B cell (primary cell): ENCODE data around the gene TCF25. TPM values are rescaled to one million over a fixed set of nuclear protein-coding genes. Genes with fewer than 3 reads are reported as not detected.

ENCODE experiments used
- ATAC-seq: fragments of 200-7000 bp; cut with Tn5 transposase; one replicate; pipeline ENCODE4 v1.10.0; 2021; ENCODE audit warnings: low read depth, mild to moderate bottlenecking, moderate number of reproducible peaks, moderate library complexity
- CTCF ChIA-PET: fragments of 350-600 bp; sonication (Branson Sonifier 250); formaldehyde crosslinking; loops from one replicate; lab custom pipeline; 2021; ENCODE audit warnings: antibody characterized with exemption, inconsistent platforms; lab: Charles Lee
- POLR2A ChIA-PET: fragments of 350-600 bp; sonication (Branson Sonifier 250); formaldehyde crosslinking; loops from one replicate; lab custom pipeline; 2021; ENCODE audit warnings: antibody characterized with exemption; lab: Charles Lee
- DNase-seq: peaks from one replicate; pipeline ENCODE4 v3.0.0; 2013
- H2AFZ ChIP-seq: 2 replicates; pipeline ENCODE4 v1.6.1; 2012; ENCODE audit warnings: mild to moderate bottlenecking, low read depth, low read length; ENCODE audit not compliant: insufficient read depth, poor library complexity, severe bottlenecking
- H3K27ac ChIP-seq, 2 donors: 1 replicate in 1 of 2; 2 replicates in 1 of 2; pipeline ENCODE4 v1.5.1; 2012 to 2013; ENCODE audit warnings: low read length in 2 of 2, mild to moderate bottlenecking in 2 of 2, moderate library complexity in 1 of 2
- H3K27me3 ChIP-seq, 4 experiments: fragments of 200-600 bp in 1 of 4; sonication (generic) in 1 of 4; replicated peaks in 1 of 4; 1 replicate in 2 of 4; 2 replicates in 2 of 4; pipeline versions ENCODE4 v1.6.1 to v1.7.0; 2013 to 2016; ENCODE audit warnings: low read length in 3 of 4, mild to moderate bottlenecking in 2 of 4, mixed read lengths in 1 of 4, moderate library complexity in 1 of 4; ENCODE audit not compliant: insufficient read depth in 4 of 4, control insufficient read depth in 3 of 4; ENCODE audit errors: control extremely low read depth in 1 of 4
- H3K36me3 ChIP-seq, 2 experiments: replicated peaks in 1 of 2; 1 replicate in 1 of 2; 2 replicates in 1 of 2; pipeline versions ENCODE4 v1.6.1 to v1.7.1; 2013; ENCODE audit warnings: low read length in 1 of 2; ENCODE audit not compliant: insufficient read depth in 2 of 2, control insufficient read depth in 1 of 2; ENCODE audit errors: control extremely low read depth in 1 of 2, extremely low read depth in 1 of 2
- H3K4me1 ChIP-seq, 2 donors: fragments of 200-600 bp in 1 of 2; sonication (generic) in 1 of 2; 1 replicate in 1 of 2; 2 replicates in 1 of 2; pipeline versions ENCODE4 v1.5.1 to v1.6.1; 2013 to 2017; ENCODE audit warnings: low read length in 2 of 2; ENCODE audit not compliant: control insufficient read depth in 2 of 2, insufficient read depth in 2 of 2
- H3K4me2 ChIP-seq: replicated peaks from 2 replicates; pipeline ENCODE3; 2012; ENCODE audit warnings: mild to moderate bottlenecking, low read depth, low read length; ENCODE audit not compliant: poor library complexity, severe bottlenecking
- H3K4me3 ChIP-seq, 5 experiments: fragments of 200-600 bp in 1 of 5; sonication (generic) in 1 of 5; 1 replicate in 3 of 5; 2 replicates in 2 of 5; pipeline versions ENCODE4 v1.5.1 to v1.7.0; 2011 to 2016; ENCODE audit warnings: low read length in 4 of 5, mild to moderate bottlenecking in 4 of 5, low read depth in 2 of 5, control low read depth in 1 of 5, moderate library complexity in 1 of 5; ENCODE audit not compliant: insufficient read depth in 1 of 5; ENCODE audit errors: control extremely low read depth in 1 of 5, extremely low read depth in 1 of 5
- H3K79me2 ChIP-seq: fragments of 200-600 bp; sonication (generic); one replicate; pipeline ENCODE4 v1.6.0; 2016; ENCODE audit warnings: low read length; ENCODE audit not compliant: control insufficient read depth, insufficient read depth
- H3K9ac ChIP-seq: fragments of 200-600 bp; sonication (generic); 2 replicates; pipeline ENCODE4 v1.6.1; 2017; ENCODE audit warnings: mild to moderate bottlenecking, low read length, moderate library complexity
- H3K9me3 ChIP-seq, 3 donors: one replicate each; pipeline versions ENCODE4 v1.6.1 to v1.7.1; 2013; ENCODE audit warnings: low read length in 2 of 3; ENCODE audit not compliant: control insufficient read depth in 2 of 3, insufficient read depth in 1 of 3; ENCODE audit errors: control extremely low read depth in 1 of 3
- H4K20me1 ChIP-seq: 2 replicates; pipeline ENCODE4 v1.6.0; 2012; ENCODE audit warnings: mild to moderate bottlenecking, low read length; ENCODE audit not compliant: insufficient read depth, control insufficient read depth, poor library complexity, severe bottlenecking
- H3K27ac Mint-ChIP-seq: one replicate; pipeline ENCODE4 v1.8.0; 2021; ENCODE audit warnings: mixed read lengths
- H3K27me3 Mint-ChIP-seq: one replicate; pipeline ENCODE4 v1.8.0; 2021; ENCODE audit warnings: mixed read lengths
- H3K4me1 Mint-ChIP-seq: one replicate; pipeline ENCODE4 v1.8.0; 2021; ENCODE audit warnings: mixed read lengths
- H3K4me3 Mint-ChIP-seq: one replicate; pipeline ENCODE4 v1.8.0; 2021; ENCODE audit warnings: mixed read lengths
- H3K9me3 Mint-ChIP-seq: one replicate; pipeline ENCODE4 v1.8.0; 2022; ENCODE audit warnings: mixed read lengths; ENCODE audit not compliant: insufficient read depth
- CTCF ChIP-seq: fragments of 200-600 bp; IDR thresholded peaks from one replicate; pipeline ENCODE4 v1.8.0; 2022; ENCODE audit warnings: antibody characterized with exemption, mild to moderate bottlenecking
- EZH2 ChIP-seq: IDR thresholded peaks from 2 replicates; pipeline ENCODE4 v1.6.1; 2012; ENCODE audit warnings: borderline replicate concordance, low read depth, mild to moderate bottlenecking, moderate library complexity, low read length; ENCODE audit not compliant: insufficient read depth, poor library complexity, severe bottlenecking
- WGBS: methylation state at CpG from one replicate; pipeline ENCODE4 v1.1.5; 2013; ENCODE audit warnings: missing lambda C conversion rate; ENCODE audit not compliant: insufficient coverage; 5-methylcytosine and 5-hydroxymethylcytosine counted together
- intact Hi-C: fragments of 100-400 bp; cut with micrococcal nuclease; formaldehyde crosslinking; loops from one replicate; pipeline ENCODE4 v1.10.0; 2022
- polyA plus RNA-seq: library from polyadenylated mRNA; depleted of rRNA; stranded (reverse); fragments of >200 nt; gene quantifications from 2 replicates; pipeline ENCODE4 v1.2.3, GENCODE V29; 2012
- total RNA-seq, 2 donors: library from RNA; stranded (reverse); fragments of 120-200 nt in 1 of 2; gene quantifications; 1 replicate in 1 of 2; 2 replicates in 1 of 2; pipeline versions ENCODE4 v1.2.3 to v1.2.4, GENCODE V29; 2013 to 2022

Gene TCF25
- total and polyA plus RNA-seq, 2 donors (not counting 1 experiment from before 2014, with no cell fraction given), result 200 to 444 TPM

GRCh38 chr16:89837014-89837546 lies 36.3 kb upstream of the TCF25 start:
- H3K4me1 Mint-ChIP-seq, result peaks cover 15% of the 10 kb centered on the region
- peak overlapping the region; percentile 70 for H3K4me3 Mint-ChIP-seq
- H3K9ac ChIP-seq, result peak overlapping the region; percentile 56
- no peaks in the 10 kb centered on the region for H3K36me3 ChIP-seq
- peak overlapping the region; percentile 71 for H3K4me2 ChIP-seq
- ATAC-seq, result no peak
- peak overlapping the region; percentile 81 for H2AFZ ChIP-seq
- 95% methylated on average over 17 of the region's 17 CpGs for WGBS
- H3K27ac ChIP-seq, result no peak overlapping the region
- peaks cover 0 to 6% (median 0%) of the 10 kb centered on the region in 3 donors for H3K9me3 ChIP-seq
- no peak for DNase-seq
- peaks cover 10 to 17% of the 10 kb centered on the region in 2 donors for H3K4me1 ChIP-seq
- no peak overlapping the region for H3K27ac Mint-ChIP-seq
- no peaks in the 10 kb centered on the region for H3K79me2 ChIP-seq
- no peaks in the 10 kb centered on the region for H4K20me1 ChIP-seq
- H3K9me3 Mint-ChIP-seq, result no peaks in the 10 kb centered on the region
- CTCF ChIA-PET, result interaction anchor here (1.2 to 1.4 kb wide), 3 partner anchors 23 to 131 kb away, joined by 3 to 7 read pairs (median 6); no protein-coding TSS in a partner anchor
- H3K27me3 Mint-ChIP-seq, result peaks cover 5% of the 10 kb centered on the region
- POLR2A ChIA-PET, result interaction anchor here (0.7 kb wide), 1 partner anchor 8 kb away, joined by 4 read pairs; no protein-coding TSS in a partner anchor
- H3K27me3 ChIP-seq, result peaks cover 0 to 12% (median 0%) of the 10 kb centered on the region in 4 experiments
- TF ChIP-seq EZH2, result no peak
- TF ChIP-seq CTCF, result no peak
- peak overlapping the region in 2 of 5 experiments; percentile 25 to 38 for H3K4me3 ChIP-seq
- intact Hi-C loops, result no loop called here

- Mint-ChIP-seq H3K27ac (no peak overlapping the region), H3K4me1 (peaks cover 25% of the 10 kb centered on the region), H3K9me3 (no peaks in the 10 kb centered on the region), H3K4me3 (peak overlapping the region; percentile 3), H3K27me3 (no peaks in the 10 kb centered on the region)
- Histone ChIP-seq H3K27me3 (no peaks in the 10 kb centered on the region), H3K9ac (no peak overlapping the region), H3K79me2 (no peaks in the 10 kb centered on the region), H3K4me3 (no peak overlapping the region), H3K4me2 (no peak overlapping the region), H2AFZ (no peak overlapping the region), H3K4me1 (peaks cover 16 to 28% of the 10 kb centered on the region in 2 donors), H4K20me1 (no peaks in the 10 kb centered on the region), H3K27ac (no peak overlapping the region), H3K36me3 (no peaks in the 10 kb centered on the region), H3K9me3 (peaks cover 0 to 6% (median 0%) of the 10 kb centered on the region in 3 donors)
- ChIA-PET POLR2A (interaction anchor here (0.7 kb wide), 2 partner anchors 136 to 675 kb away, joined by 3 read pairs; no protein-coding TSS in a partner anchor), CTCF (interaction anchor here (0.7 kb wide), 1 partner anchor 77 kb away, joined by 5 read pairs; no protein-coding TSS in a partner anchor)
- DNase-seq (peak; percentile 48), ATAC-seq (peak; percentile 65)
- 59% methylated on average over 8 of the region's 10 CpGs for WGBS
- TF ChIP-seq EZH2, result no peak
- TF ChIP-seq CTCF, result no peak
- intact Hi-C loops, result loop anchor here (1.0 kb wide), 1 partner anchor 25 kb away; the partner anchor contains the start of gene FANCA
These were observed 32.1 kb upstream of the TCF25 start for GRCh38 chr16:89841275-89841674.
